Kidney (tissue), 14 donors: Measurements from ENCODE around the gene OBP2B. TPM values are rescaled to one million over a fixed set of nuclear protein-coding genes. Genes with fewer than 3 reads are reported as not detected.

Source experiments
- DNase-seq, 5 donors: peaks; one replicate each; pipeline ENCODE4 v3.0.0-alpha.2; 2013 to 2020
- FAIRE-seq: peaks from 2 replicates; lab custom pipeline; 2012; peaks lifted over from hg19 to GRCh38; lab: Jason Lieb, UNC
- H3K27ac ChIP-seq, 2 donors: one replicate each; pipeline ENCODE4 v1.7.0; 2013; ENCODE audit warnings: low read depth in 2 of 2, low read length in 2 of 2, inconsistent platforms in 1 of 2
- H3K27me3 ChIP-seq: one replicate; pipeline ENCODE4 v1.7.1; 2013; ENCODE audit warnings: low read length, inconsistent platforms; ENCODE audit not compliant: control insufficient read depth, insufficient read depth
- H3K36me3 ChIP-seq, 3 donors: one replicate each; pipeline versions ENCODE4 v1.7.0 to v1.7.1; 2013; ENCODE audit warnings: low read length in 3 of 3, control low read depth in 1 of 3, inconsistent platforms in 1 of 3; ENCODE audit not compliant: insufficient read depth in 3 of 3, control insufficient read depth in 2 of 3
- H3K4me1 ChIP-seq, 3 donors: one replicate each; pipeline versions ENCODE4 v1.7.0 to v1.7.1; 2013; ENCODE audit warnings: low read length in 3 of 3, inconsistent platforms in 1 of 3, low read depth in 1 of 3; ENCODE audit not compliant: control insufficient read depth in 2 of 3, insufficient read depth in 2 of 3
- H3K4me3 ChIP-seq, 3 donors: one replicate each; pipeline versions ENCODE4 v1.7.0 to v1.8.1; 2013; ENCODE audit warnings: low read length in 3 of 3, control low read depth in 1 of 3, inconsistent platforms in 1 of 3
- H3K9ac ChIP-seq, 3 donors: one replicate each; pipeline versions ENCODE4 v1.7.0 to v1.7.1; 2013; ENCODE audit warnings: low read length in 3 of 3, control low read depth in 1 of 3, inconsistent platforms in 1 of 3
- H3K9me3 ChIP-seq, 3 donors: one replicate each; pipeline versions ENCODE4 v1.7.0 to v1.7.1; 2013; ENCODE audit warnings: low read length in 3 of 3, control low read depth in 1 of 3, inconsistent platforms in 1 of 3; ENCODE audit not compliant: control insufficient read depth in 2 of 3, insufficient read depth in 1 of 3
- CTCF ChIP-seq: IDR thresholded peaks from 3 replicates; pipeline ENCODE4 v1.5.1; 2012; ENCODE audit warnings: mild to moderate bottlenecking, moderate library complexity, borderline replicate concordance; ENCODE audit not compliant: insufficient read depth; ENCODE audit errors: extremely low read depth
- intact Hi-C: fragments of 100-400 bp; cut with DNase I; formaldehyde crosslinking; loops from one replicate; pipeline ENCODE4 v1.11.1; 2022
- polyA plus RNA-seq: library from polyadenylated mRNA; stranded (reverse); fragments of 350-450 nt; fragmentation: Illumina TruSeq; extraction: RNeasy Lipid Tissue Mini Kit (QIAGEN cat#74804); gene quantifications from one replicate; pipeline ENCODE4 v1.2.3, GENCODE V29; 2014; ENCODE audit warnings: low read depth, low replicate concordance; ENCODE audit not compliant: insufficient read depth
- total RNA-seq: library from RNA; stranded (reverse); fragmentation: NEBNext Ultra II Directional; extraction: Animal tissue kit (Norgen Biotek cat#: 25700); gene quantifications from one replicate; pipeline ENCODE4 v1.2.1, GENCODE V29; 2021
- donor health status: control.
- donor health status: control.
- donor health status: control.
- donor health status: control.
- donor health status: control.
- donor health status: DM: yes; HTN: yes; CAD: no.
- donor health status: Normal renal cell carcinoma (clear cell type).

Gene OBP2B
- total and polyA plus RNA-seq, 2 donors from 2014 or later: not detected

- intact Hi-C loops: no loop called here
- Histone ChIP-seq H3K4me3 (no peak overlapping the region), H3K36me3 (no peaks in the 10 kb centered on the region), H3K27me3 (no peaks in the 10 kb centered on the region), H3K4me1 (no peaks in the 10 kb centered on the region), H3K9ac (no peak overlapping the region), H3K27ac (no peak overlapping the region), H3K9me3 (no peaks in the 10 kb centered on the region)
- FAIRE-seq (no peak), DNase-seq (no peak)
- TF ChIP-seq CTCF: no peak
Observed at GRCh38 chr9:133169102-133169501, 39.9 kb downstream of the OBP2B start.

GRCh38 chr9:133168432-133168831 lies 40.6 kb downstream of the OBP2B start:
- no peak for FAIRE-seq
- no peak for TF ChIP-seq CTCF
- intact Hi-C loops: no loop called here
- Histone ChIP-seq H3K27me3 (no peaks in the 10 kb centered on the region), H3K9ac (no peak overlapping the region), H3K36me3 (no peaks in the 10 kb centered on the region), H3K4me3 (no peak overlapping the region), H3K4me1 (peaks cover 0 to 2% (median 0%) of the 10 kb centered on the region in 3 donors), H3K9me3 (no peaks in the 10 kb centered on the region), H3K27ac (no peak overlapping the region)
- DNase-seq: peak in 3 of 5 donors; percentile 14 to 26 (median 25)

GRCh38 chr9:133167769-133168168 lies 41.3 kb downstream of the OBP2B start:
- H3K9ac ChIP-seq: no peak overlapping the region
- TF ChIP-seq CTCF: no peak
- DNase-seq (no peak), FAIRE-seq (no peak)
- H3K9me3 ChIP-seq: no peaks in the 10 kb centered on the region
- no peak overlapping the region for H3K4me3 ChIP-seq
- intact Hi-C loops: no loop called here
- no peaks in the 10 kb centered on the region for H3K27me3 ChIP-seq
- H3K4me1 ChIP-seq: peaks cover 0 to 6% (median 0%) of the 10 kb centered on the region in 3 donors
- no peak overlapping the region for H3K27ac ChIP-seq
- no peaks in the 10 kb centered on the region for H3K36me3 ChIP-seq

- FAIRE-seq (no peak), DNase-seq (no peak)
- Histone ChIP-seq H3K9ac (no peak overlapping the region), H3K4me1 (peaks cover 0 to 6% (median 0%) of the 10 kb centered on the region in 3 donors), H3K27ac (no peak overlapping the region), H3K4me3 (no peak overlapping the region), H3K27me3 (no peaks in the 10 kb centered on the region), H3K9me3 (no peaks in the 10 kb centered on the region), H3K36me3 (no peaks in the 10 kb centered on the region)
- TF ChIP-seq CTCF: no peak
- intact Hi-C loops: no loop called here
Observed at GRCh38 chr9:133167096-133167730, 41.8 kb downstream of the OBP2B start.
